Measurements from ENCODE around the gene MANEA.
A peak's percentile ranks its signal among the peaks of the same experiment; 100 is the strongest.
"Not testable (repeated sequence)": the region's sequence is repeated elsewhere in the genome, so short reads cannot be mapped to it uniquely, and the experiment has no call there.

The MANEA gene

GRCh38 chr6:95577304-95578105 is at the start of gene MANEA:
Gene MANEA (plus strand): TSS chr6:95577535. CDS start chr6:95586440, 8,905 bp downstream.
- peak; percentile 72 for DNase-seq (ENCODE audit: low read depth)

- no peak for DNase-seq (ENCODE audit: low read depth)
These were observed 47.6 kb upstream of the MANEA start for GRCh38 chr6:95529762-95530161.

- no peak for DNase-seq (ENCODE audit: low read depth)
These were observed 47.0 kb upstream of the MANEA start for GRCh38 chr6:95530176-95530819.

- DNase-seq (ENCODE audit: low read depth) = no peak
These were observed 33.5 kb upstream of the MANEA start for GRCh38 chr6:95543798-95544197.

- no peak for DNase-seq (ENCODE audit: low read depth)
These were observed 32.7 kb upstream of the MANEA start for GRCh38 chr6:95544517-95545225.

GRCh38 chr6:95545226-95545625 is 32.1 kb upstream of the MANEA start:
- DNase-seq (ENCODE audit: low read depth) = no peak

- DNase-seq (ENCODE audit: low read depth) = no peak
These were observed 31.6 kb upstream of the MANEA start for GRCh38 chr6:95545686-95546085.

GRCh38 chr6:95546148-95546547 is 31.2 kb upstream of the MANEA start:
- DNase-seq (ENCODE audit: low read depth) = no peak

GRCh38 chr6:95547043-95547442 is 30.3 kb upstream of the MANEA start:
- DNase-seq (ENCODE audit: low read depth) = no peak

- no peak for DNase-seq (ENCODE audit: low read depth)
These were observed 29.0 kb upstream of the MANEA start for GRCh38 chr6:95548188-95548786.

- no peak for DNase-seq (ENCODE audit: low read depth)
These were observed 25.5 kb upstream of the MANEA start for GRCh38 chr6:95551678-95552324.

- no peak for DNase-seq (ENCODE audit: low read depth)
These were observed 23.5 kb upstream of the MANEA start for GRCh38 chr6:95553880-95554279.

- not testable (repeated sequence) for DNase-seq (ENCODE audit: low read depth)
These were observed 16.4 kb upstream of the MANEA start for GRCh38 chr6:95560956-95561355.

GRCh38 chr6:95569560-95569959 is 7.8 kb upstream of the MANEA start:
- no peak for DNase-seq (ENCODE audit: low read depth)

GRCh38 chr6:95572098-95572497 is 5.2 kb upstream of the MANEA start:
- DNase-seq (ENCODE audit: low read depth) = no peak

GRCh38 chr6:95574811-95575210 is 2.5 kb upstream of the MANEA start:
- no peak for DNase-seq (ENCODE audit: low read depth)

GRCh38 chr6:95576218-95576997 is 927 bp upstream of the MANEA start:
- DNase-seq (ENCODE audit: low read depth) = no peak

GRCh38 chr6:95576998-95577303 is 384 bp upstream of the MANEA start:
- DNase-seq (ENCODE audit: low read depth) = no peak

GRCh38 chr6:95578106-95578410 is 723 bp downstream of the MANEA start:
- no peak for DNase-seq (ENCODE audit: low read depth)

GRCh38 chr6:95581073-95581472 is 3.7 kb downstream of the MANEA start:
- no peak for DNase-seq (ENCODE audit: low read depth)

- not testable (repeated sequence) for DNase-seq (ENCODE audit: low read depth)
These were observed 6.9 kb downstream of the MANEA start for GRCh38 chr6:95584226-95584625.

GRCh38 chr6:95587989-95588388 is 10.7 kb downstream of the MANEA start:
- DNase-seq (ENCODE audit: low read depth) = no peak
